Dendritic cell treated with granulocyte-macrophage colony-stimulating factor and Interleukin-4, amounts not matched to agents 40 ng/mL and 50 ng/mL, for 4 days (primary cell): ENCODE results near the gene VPS9D1.
A peak's percentile ranks its signal among the peaks of the same experiment; 100 is the strongest.

Source experiments
- H3K27ac Mint-ChIP-seq: one replicate; pipeline ENCODE4 v1.8.0; 2022; ENCODE audit warnings: mild to moderate bottlenecking, mixed read lengths
- H3K27me3 Mint-ChIP-seq: one replicate; pipeline ENCODE4 v1.8.0; 2022; ENCODE audit warnings: mild to moderate bottlenecking, mixed read lengths
- H3K36me3 Mint-ChIP-seq: one replicate; pipeline ENCODE4 v1.8.0; 2022; ENCODE audit warnings: low read depth, mixed read lengths
- H3K4me1 Mint-ChIP-seq: one replicate; pipeline ENCODE4 v1.8.0; 2022; ENCODE audit warnings: low read depth, mixed read lengths
- H3K4me3 Mint-ChIP-seq: one replicate; pipeline ENCODE4 v1.8.0; 2022; ENCODE audit warnings: mild to moderate bottlenecking, moderate library complexity, mixed read lengths
- H3K9me3 Mint-ChIP-seq: one replicate; pipeline ENCODE4 v1.8.0; 2022; ENCODE audit warnings: mixed read lengths
- intact Hi-C: fragments of 100-400 bp; cut with micrococcal nuclease; formaldehyde crosslinking; loops from one replicate; pipeline ENCODE4 v1.15.0; 2022

The VPS9D1 gene

DNA sequence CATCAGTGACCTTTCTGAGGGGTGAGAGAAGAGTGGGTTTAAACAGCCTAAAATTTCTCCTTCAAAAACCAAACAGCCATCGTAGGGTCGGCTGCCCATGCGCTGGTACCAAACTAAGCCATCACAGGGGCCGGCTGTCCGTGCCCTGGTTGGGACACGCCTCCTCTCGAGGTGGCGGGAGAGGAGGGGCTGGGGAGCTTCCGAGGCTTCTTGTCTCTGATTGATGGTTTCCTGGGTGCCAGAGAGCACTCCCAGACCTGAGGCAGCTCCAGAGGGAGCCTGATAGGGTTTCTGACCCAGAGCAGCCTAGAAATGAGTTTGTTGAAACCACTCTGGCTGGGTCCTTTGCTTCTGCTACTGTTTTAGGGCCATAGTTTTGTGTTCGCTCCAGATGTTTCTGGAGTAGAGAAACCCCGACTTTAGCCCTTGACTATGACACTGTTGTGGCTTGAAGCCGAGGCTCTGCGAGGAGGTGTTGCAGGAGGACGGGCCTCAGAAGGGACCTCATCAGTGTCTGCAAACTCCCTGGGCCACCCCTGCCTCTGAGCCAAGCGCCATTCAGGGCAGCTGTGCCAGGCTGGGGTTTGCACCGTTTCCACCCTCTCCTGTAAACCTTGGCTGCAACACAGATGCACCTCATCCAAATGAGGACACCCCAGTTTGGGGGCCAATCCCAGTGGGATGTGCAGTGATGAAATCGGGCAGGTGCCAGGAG lies 6.9 kb upstream of the VPS9D1 start:
- H3K36me3 Mint-ChIP-seq, result peaks cover 100% of the 10 kb centered on the region
- peaks cover 18% of the 10 kb centered on the region for H3K4me1 Mint-ChIP-seq
- H3K4me3 Mint-ChIP-seq, result no peak overlapping the region
- no peaks in the 10 kb centered on the region for H3K27me3 Mint-ChIP-seq
- no peak overlapping the region for H3K27ac Mint-ChIP-seq
- no peaks in the 10 kb centered on the region for H3K9me3 Mint-ChIP-seq
- intact Hi-C loops, result no loop called here

DNA sequence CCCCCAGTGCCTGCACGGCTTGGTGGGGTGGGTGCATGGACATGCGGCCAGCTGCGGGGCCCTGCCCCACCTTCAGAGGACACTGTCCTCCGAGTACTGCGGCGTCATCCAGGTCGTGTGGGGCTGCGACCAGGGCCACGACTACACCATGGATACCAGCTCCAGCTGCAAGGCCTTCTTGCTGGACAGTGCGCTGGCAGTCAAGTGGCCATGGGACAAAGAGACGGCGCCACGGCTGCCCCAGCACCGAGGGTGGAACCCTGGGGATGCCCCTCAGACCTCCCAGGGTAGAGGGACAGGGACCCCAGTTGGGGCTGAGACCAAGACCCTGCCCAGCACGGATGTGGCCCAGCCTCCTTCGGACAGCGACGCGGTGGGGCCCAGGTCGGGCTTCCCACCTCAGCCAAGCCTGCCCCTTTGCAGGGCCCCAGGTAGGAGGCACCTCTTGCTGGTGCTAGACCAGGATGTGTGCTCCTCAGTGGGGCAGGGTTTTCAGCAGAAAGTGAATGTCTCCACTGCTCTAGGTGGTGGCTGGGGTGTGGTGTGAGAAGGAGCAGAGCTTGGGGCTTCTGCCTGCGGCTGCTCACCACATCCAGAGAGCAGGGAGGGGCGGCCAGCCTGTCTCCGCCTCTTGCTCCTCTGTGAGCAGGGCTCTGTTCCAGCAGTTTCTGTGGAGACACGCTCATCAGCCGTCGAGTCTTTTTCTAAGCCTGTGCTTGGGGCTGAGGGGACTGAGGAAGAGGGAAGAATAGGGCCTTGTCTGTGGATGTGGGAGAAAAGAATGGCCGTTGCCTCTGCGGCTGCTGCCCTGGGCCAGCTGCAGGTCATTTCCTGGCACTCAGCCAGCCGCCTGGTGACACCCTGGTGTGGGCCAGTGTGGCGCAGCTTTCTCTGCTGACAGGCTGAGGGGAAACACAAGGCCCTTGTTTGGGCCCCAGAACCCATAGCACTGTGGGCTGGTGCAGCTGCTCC lies 2.9 kb upstream of the VPS9D1 start:
- Mint-ChIP-seq H3K27ac (peak overlapping the region; percentile 91), H3K27me3 (no peaks in the 10 kb centered on the region), H3K4me3 (peak overlapping the region; percentile 80), H3K9me3 (no peaks in the 10 kb centered on the region), H3K36me3 (peaks cover 66% of the 10 kb centered on the region), H3K4me1 (peaks cover 37% of the 10 kb centered on the region)
- intact Hi-C loops, result no loop called here

DNA sequence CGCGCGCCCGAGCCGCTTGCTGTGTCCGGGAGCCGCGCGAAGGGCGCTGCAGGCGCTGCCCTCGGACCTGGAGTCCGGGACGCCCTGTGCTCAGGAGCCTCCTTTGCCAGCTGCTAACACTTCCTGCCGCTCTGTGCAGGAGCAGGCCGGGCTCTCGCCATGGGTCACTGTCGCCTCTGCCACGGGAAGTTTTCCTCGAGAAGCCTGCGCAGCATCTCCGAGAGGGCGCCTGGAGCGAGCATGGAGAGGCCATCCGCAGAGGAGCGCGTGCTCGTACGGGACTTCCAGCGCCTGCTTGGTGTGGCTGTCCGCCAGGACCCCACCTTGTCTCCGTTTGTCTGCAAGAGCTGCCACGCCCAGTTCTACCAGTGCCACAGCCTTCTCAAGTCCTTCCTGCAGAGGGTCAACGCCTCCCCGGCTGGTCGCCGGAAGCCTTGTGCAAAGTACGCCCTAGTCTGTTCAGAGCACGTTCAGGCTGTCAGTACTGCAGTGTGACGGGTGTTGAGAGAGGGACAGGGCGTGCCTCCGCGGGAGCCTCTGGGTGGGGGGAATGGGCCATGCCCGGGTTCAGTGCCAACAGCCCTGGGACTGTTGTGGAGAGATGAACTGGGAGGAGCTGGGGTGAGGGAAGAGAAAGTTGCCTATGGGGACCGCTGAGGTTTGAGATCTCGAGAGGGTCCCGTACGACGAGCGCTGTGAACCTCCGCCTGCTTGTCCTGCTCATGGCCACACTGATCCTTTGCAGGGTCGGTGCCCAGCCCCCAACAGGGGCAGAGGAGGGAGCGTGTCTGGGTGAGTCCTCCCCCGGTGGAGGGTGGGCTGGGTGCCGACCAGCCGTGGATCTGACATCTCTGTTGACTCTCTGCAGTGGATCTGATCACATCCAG lies 1.9 kb upstream of the VPS9D1 start:
- no peaks in the 10 kb centered on the region for H3K27me3 Mint-ChIP-seq
- H3K36me3 Mint-ChIP-seq, result peaks cover 66% of the 10 kb centered on the region
- intact Hi-C loops, result no loop called here

DNA sequence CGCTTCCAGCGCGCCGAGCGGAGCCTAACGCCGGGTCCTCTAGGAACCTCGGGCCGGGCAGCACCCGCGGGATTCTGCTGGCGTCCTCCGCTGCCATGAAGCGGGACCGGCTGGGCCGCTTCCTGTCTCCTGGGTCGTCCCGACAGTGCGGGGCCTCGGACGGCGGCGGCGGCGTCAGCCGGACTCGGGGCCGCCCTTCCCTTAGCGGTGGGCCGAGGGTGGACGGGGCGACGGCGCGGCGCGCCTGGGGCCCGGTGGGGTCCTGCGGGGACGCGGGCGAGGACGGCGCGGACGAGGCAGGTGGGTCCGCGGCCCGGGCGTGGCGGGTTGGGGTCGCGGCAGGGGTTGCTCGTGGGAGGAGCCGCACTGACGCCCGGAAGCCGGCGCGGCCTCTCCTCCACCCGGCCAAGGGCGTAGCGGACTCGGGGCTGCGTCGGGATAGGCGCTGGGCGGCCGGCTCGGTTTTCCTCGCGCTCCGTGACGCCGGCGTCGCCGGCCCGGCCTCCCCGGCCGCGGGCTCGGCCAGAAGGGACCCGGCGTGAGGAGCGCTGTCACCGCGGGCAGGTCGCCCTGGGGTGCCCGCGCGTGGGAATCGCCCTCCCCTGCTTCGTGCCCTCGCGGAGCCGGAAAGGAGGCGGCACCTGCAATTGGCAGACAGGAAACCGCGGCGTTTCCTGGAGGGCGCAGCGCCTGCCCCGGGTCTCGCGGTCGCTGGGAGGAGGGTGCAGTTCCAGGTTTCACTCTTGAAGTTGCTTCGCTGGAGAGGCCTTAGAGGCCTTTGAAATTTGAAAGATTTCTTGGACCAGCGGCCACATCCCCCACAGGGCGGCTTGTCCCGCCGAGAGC lies 1.1 kb upstream of the VPS9D1 start:
- Mint-ChIP-seq H3K4me3 (peak overlapping the region; percentile 80), H3K27me3 (no peaks in the 10 kb centered on the region), H3K9me3 (no peaks in the 10 kb centered on the region), H3K27ac (peak overlapping the region; percentile 91), H3K36me3 (peaks cover 66% of the 10 kb centered on the region), H3K4me1 (peaks cover 54% of the 10 kb centered on the region)
- intact Hi-C loops, result no loop called here

More for the DNA sequence above, 1.9 kb upstream of the VPS9D1 start:
- Mint-ChIP-seq H3K4me3 (peak overlapping the region; percentile 80), H3K4me1 (peaks cover 46% of the 10 kb centered on the region), H3K9me3 (no peaks in the 10 kb centered on the region), H3K27ac (peak overlapping the region; percentile 91)

DNA sequence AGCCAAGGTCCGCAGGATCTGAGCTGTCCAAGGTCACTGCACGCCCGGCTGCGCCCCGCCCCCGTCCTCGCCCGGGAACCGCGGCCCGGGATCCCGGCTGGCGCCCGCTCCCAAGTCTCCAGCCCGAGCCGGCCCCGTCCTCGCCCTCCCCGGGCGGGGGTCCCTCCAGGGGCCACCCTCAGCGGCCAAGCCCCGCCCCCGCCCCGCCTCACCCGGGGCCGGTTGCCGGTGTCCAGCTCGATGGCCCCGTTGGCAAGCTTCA lies 216 bp downstream of the VPS9D1 start:
- Mint-ChIP-seq H3K4me3 (peak overlapping the region; percentile 80), H3K9me3 (no peaks in the 10 kb centered on the region), H3K36me3 (peaks cover 63% of the 10 kb centered on the region), H3K4me1 (peaks cover 59% of the 10 kb centered on the region), H3K27ac (peak overlapping the region; percentile 91), H3K27me3 (no peaks in the 10 kb centered on the region)
- intact Hi-C loops, result no loop called here

DNA sequence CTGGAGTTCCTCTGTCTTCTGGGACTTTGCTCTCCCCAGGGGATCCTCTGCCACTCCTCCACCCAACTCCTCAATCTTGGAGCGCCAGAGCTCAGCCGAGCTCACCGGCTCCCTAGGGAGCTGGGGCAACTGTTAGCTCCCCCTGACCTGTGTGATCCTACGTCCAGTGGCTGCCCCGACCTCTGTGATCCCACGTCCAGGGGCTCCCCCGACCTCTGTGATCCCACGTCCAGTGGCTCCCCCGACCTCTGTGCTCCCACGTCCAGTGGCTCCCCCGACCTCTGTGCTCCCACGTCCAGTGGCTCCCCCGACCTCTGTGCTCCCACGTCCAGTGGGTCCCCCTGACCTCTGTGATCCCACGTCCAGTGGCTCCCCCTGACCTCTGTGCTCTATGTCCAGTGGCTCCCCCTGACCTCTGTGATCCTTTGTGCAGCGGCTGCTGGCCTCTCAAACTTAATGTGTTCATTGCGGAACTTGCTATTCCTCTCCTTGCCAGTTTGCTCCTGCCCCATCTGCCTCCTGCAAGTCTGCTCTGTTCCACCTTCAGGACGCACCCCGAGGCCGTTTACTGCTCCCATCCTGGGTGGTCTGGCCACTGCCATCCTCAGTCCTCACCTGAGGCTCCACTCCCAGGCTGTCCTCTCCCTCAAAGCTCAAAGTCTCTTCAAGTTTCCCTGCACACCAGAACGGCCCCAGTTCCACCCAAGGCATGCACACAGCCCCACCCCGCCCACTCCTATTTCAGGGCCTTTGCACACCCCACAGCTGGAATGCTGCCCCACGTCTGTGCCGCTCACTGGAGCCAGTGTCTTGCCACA lies 2.8 kb downstream of the VPS9D1 start:
- Mint-ChIP-seq H3K27me3 (peaks cover 3% of the 10 kb centered on the region), H3K4me3 (peak overlapping the region; percentile 2)
- intact Hi-C loops, result no loop called here

DNA sequence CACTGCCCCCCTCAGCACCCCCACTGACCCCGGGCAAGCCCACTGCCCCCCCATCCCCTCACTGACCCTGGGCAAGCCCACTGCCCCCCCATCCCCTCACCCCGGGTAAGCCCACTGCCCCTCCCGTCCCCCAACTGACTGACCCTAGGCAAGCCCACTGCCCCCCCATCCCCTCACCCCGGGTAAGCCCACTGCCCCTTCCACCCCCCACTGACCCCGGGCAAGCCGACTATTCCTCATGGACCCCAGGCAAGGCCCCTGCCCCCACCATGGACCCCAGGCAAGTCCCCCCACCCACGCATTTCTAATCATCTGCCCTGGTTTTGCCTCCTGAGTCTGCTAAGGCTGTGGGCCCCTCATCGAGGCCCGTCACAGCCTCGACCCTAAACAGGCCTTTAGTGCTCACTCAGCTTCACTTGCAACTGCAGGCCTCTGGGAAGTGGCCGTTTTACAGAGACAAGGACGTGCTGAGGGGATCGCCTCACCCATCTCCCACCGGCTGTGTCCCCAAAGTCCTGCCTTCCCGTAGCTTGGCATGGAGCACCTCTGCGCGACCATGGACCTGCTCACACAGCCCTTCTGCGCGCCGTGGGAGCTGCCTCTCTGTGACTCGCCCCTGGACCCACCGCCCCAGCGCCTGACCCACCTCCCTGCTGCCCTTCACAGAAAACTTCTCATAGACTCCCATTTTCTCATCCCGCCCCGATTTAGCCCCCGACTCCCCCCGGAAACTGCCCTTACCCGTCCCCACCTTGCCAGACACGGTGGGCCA lies 3.6 kb downstream of the VPS9D1 start:
- H3K27me3 Mint-ChIP-seq, result peaks cover 11% of the 10 kb centered on the region
- peak overlapping the region; percentile 91 for H3K27ac Mint-ChIP-seq
- H3K9me3 Mint-ChIP-seq, result no peaks in the 10 kb centered on the region
- H3K36me3 Mint-ChIP-seq, result peaks cover 42% of the 10 kb centered on the region
- intact Hi-C loops, result no loop called here
- H3K4me3 Mint-ChIP-seq, result peak overlapping the region; percentile 18
- H3K4me1 Mint-ChIP-seq, result peaks cover 46% of the 10 kb centered on the region

More for the DNA sequence above, 2.8 kb downstream of the VPS9D1 start:
- Mint-ChIP-seq H3K36me3 (peaks cover 50% of the 10 kb centered on the region), H3K4me1 (peaks cover 47% of the 10 kb centered on the region), H3K9me3 (no peaks in the 10 kb centered on the region), H3K27ac (peak overlapping the region; percentile 91)

DNA sequence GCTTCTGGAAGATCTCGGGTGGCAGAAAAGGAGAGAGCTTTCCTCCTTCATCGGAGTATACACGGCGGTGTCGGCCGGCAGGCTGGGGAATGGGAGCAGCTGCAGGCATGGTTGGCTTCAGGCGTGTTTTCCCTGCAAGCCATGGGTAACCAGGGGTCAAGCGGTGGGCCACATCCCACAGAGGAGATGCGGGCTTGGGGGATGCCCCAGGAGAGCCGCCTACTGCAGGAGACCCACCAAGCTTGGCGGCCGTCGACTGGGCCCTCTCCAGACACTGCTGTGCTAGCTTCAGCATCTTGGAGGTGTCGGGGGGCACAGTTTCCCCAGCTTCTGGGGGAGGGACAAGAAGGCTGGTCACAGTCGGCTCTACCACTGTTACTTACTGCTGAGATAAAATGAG lies 4.2 kb downstream of the VPS9D1 start:
- Mint-ChIP-seq H3K27ac (no peak overlapping the region), H3K4me3 (no peak overlapping the region), H3K36me3 (peaks cover 42% of the 10 kb centered on the region), H3K27me3 (peaks cover 13% of the 10 kb centered on the region), H3K4me1 (peaks cover 48% of the 10 kb centered on the region), H3K9me3 (no peaks in the 10 kb centered on the region)
- intact Hi-C loops, result no loop called here

DNA sequence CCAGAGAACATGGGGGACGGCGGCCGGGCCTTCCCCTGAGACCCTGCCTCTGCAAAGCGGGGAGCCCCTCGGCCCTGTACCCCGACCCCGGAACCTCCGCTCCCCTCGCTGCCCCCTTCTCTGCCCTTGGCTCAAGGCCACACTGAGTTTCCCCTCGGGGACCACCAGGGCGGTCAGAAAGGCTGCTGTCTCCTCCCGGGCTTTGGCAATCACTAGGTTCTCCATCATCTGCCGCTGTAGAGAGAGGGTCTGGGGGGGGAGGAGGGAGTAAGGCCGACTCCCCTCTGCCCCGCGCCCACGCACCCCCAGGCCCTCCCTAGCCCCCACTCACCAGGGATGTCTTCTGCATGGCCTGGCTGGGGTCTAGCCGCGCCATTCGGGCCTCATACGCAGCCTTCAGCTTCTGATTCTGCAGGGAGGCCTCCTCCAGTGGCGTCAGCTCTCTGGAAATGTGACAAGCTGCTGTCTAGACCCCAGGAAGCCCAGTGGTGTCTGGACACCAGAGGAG lies 8.4 kb downstream of the VPS9D1 start:
- peaks cover 39% of the 10 kb centered on the region for H3K4me1 Mint-ChIP-seq
- H3K36me3 Mint-ChIP-seq, result peaks cover 65% of the 10 kb centered on the region
- H3K27ac Mint-ChIP-seq, result no peak overlapping the region
- H3K9me3 Mint-ChIP-seq, result no peaks in the 10 kb centered on the region
- H3K27me3 Mint-ChIP-seq, result peaks cover 13% of the 10 kb centered on the region
- H3K4me3 Mint-ChIP-seq, result peak overlapping the region; percentile 64
- intact Hi-C loops, result no loop called here

DNA sequence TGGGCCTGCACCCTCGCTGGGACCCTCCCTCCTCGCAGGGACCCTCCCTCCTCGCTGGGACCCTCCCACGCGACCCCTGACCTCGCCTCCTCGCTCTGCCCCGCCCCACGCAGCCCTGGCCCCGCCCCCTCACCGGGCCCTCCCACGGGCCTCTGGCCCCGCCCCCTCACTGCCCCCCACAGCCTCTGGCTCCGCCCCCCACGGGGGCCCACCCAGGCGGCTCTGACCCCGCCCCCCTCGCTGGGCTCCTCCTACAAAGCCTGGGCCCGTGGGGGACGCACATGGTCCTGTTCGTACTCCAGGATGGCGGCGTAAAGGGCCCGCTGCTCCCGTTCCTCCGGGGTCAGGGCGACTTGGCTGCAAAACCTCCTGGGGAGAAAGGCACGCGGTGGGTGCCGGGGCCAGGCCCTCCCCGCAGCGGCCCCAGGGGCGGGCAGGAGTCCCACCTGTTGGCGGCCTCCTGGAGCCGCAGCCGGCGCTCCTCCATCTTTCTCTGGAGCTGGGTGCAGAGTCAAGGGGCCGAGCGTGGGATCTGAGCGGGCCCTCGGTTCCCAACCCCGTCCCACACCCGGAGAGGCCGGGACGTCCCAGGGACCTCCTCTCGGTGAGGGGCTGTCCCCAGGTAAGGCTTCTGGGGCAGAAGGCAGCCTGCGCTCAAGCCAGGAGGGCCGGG lies 9.0 kb downstream of the VPS9D1 start:
- intact Hi-C loops, result no loop called here
- Mint-ChIP-seq H3K4me3 (peak overlapping the region; percentile 64), H3K36me3 (peaks cover 65% of the 10 kb centered on the region), H3K9me3 (no peaks in the 10 kb centered on the region), H3K27me3 (peaks cover 13% of the 10 kb centered on the region), H3K4me1 (peaks cover 38% of the 10 kb centered on the region), H3K27ac (no peak overlapping the region)

DNA sequence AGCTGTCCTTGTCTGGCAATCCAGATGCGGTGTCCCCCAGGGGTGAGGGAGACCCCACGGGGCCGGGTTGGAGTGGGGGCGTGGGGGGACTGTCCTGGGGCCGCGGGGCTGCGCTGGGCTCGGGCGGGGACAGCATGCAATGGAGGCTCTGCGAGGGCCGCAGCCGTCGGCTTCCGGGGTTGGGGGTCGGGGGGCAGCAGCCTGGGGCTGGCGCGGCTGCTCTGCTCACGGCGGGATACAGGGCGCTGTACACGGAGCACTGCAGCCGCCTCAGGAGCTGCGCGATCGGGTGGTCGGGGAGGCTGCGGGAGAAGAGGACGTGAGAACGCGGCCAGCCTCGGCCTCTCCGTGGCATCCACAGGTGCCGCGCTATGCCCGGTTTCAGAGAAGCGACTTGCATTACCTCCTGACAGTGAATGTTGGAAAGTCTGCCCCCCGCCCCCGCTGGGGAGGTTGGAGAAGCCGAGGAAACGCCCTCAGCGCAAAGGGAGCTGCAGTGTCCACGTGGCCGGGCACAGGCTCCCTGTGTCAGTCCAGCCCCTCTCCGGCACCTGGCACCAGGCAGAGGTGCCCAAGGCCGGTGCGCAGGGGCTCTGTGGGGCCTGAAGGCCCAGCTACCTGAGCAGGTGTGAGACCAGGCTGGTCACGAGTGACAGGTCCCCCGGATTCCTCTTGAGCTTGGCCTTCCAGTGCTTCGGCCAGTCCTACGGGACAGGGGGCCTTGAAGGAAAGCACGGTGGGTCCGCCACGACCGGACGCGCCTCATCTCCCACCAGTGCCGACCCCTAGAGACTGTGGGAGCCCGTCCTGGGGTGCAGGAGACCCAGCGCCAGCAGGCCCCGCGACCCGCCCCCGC lies 9.8 kb downstream of the VPS9D1 start:
- intact Hi-C loops, result no loop called here

More for the DNA sequence above, 9.8 kb downstream of the VPS9D1 start:
- Mint-ChIP-seq H3K27me3 (peaks cover 13% of the 10 kb centered on the region), H3K4me3 (no peak overlapping the region), H3K9me3 (no peaks in the 10 kb centered on the region), H3K36me3 (peaks cover 62% of the 10 kb centered on the region), H3K4me1 (peaks cover 40% of the 10 kb centered on the region), H3K27ac (no peak overlapping the region)
